Glutamatergic neuron (in vitro differentiated cells): ENCODE results near the gene CAMK1G. TPM values are rescaled to one million over a fixed set of nuclear protein-coding genes. Genes with fewer than 3 reads are reported as not detected.
A peak's percentile ranks its signal among the peaks of the same experiment; 100 is the strongest.

ENCODE experiments used
- DNase-seq: peaks from one replicate; pipeline ENCODE4 v3.0.0; 2022
- H3K27ac Mint-ChIP-seq: one replicate; pipeline ENCODE4 v1.8.0; 2020; ENCODE audit warnings: mild to moderate bottlenecking, mixed read lengths, inconsistent platforms; ENCODE audit not compliant: unreplicated experiment
- H3K27me3 Mint-ChIP-seq: one replicate; pipeline ENCODE4 v1.8.0; 2020; ENCODE audit warnings: mild to moderate bottlenecking, moderate library complexity, mixed read lengths, inconsistent platforms; ENCODE audit not compliant: unreplicated experiment
- H3K36me3 Mint-ChIP-seq: one replicate; pipeline ENCODE4 v1.8.0; 2020; ENCODE audit warnings: mild to moderate bottlenecking, mixed read lengths, inconsistent platforms; ENCODE audit not compliant: unreplicated experiment
- H3K4me1 Mint-ChIP-seq: one replicate; pipeline ENCODE4 v1.8.0; 2020; ENCODE audit warnings: mild to moderate bottlenecking, low read depth, mixed read lengths, inconsistent platforms; ENCODE audit not compliant: unreplicated experiment
- H3K4me3 Mint-ChIP-seq: one replicate; pipeline ENCODE4 v1.8.0; 2020; ENCODE audit warnings: mild to moderate bottlenecking, mixed read lengths, inconsistent platforms; ENCODE audit not compliant: unreplicated experiment
- H3K9me3 Mint-ChIP-seq: one replicate; pipeline ENCODE4 v1.8.0; 2020; ENCODE audit warnings: mild to moderate bottlenecking, moderate library complexity, mixed read lengths, inconsistent platforms; ENCODE audit not compliant: unreplicated experiment
- CTCF ChIP-seq: fragments of 200-600 bp; sonication (generic); IDR thresholded peaks from one replicate; pipeline ENCODE4 v1.5.0; 2021; ENCODE audit not compliant: partially characterized antibody, unreplicated experiment
- total RNA-seq: library from RNA; stranded (reverse); fragmentation: NEBNext Ultra II Directional; extraction: Animal tissue kit (Norgen Biotek cat#: 25700); gene quantifications from one replicate; pipeline ENCODE4 v1.2.1, GENCODE V29; 2021; ENCODE audit not compliant: unreplicated experiment

CAMK1G gene
- total RNA-seq, 1 donor from 2014 or later, result 2.0 TPM

GRCh38 chr1:209549443-209550205 is 33.9 kb upstream of the CAMK1G start:
- Mint-ChIP-seq H3K27me3 (no peaks in the 10 kb centered on the region), H3K36me3 (no peaks in the 10 kb centered on the region), H3K27ac (no peak overlapping the region), H3K9me3 (peaks cover 2% of the 10 kb centered on the region), H3K4me1 (peaks cover 8% of the 10 kb centered on the region), H3K4me3 (peak overlapping the region; percentile 50)
- DNase-seq, result peak; percentile 33
- peak; percentile 79 for TF ChIP-seq CTCF

- H3K27ac Mint-ChIP-seq, result no peak overlapping the region
Measured at GRCh38 chr1:209550519-209550918, 33.0 kb upstream of the CAMK1G start.

GRCh38 chr1:209552406-209553264 is 30.9 kb upstream of the CAMK1G start:
- Mint-ChIP-seq H3K27ac (no peak overlapping the region), H3K9me3 (peaks cover 2% of the 10 kb centered on the region), H3K27me3 (no peaks in the 10 kb centered on the region), H3K36me3 (no peaks in the 10 kb centered on the region), H3K4me3 (no peak overlapping the region), H3K4me1 (peaks cover 8% of the 10 kb centered on the region)
- no peak for DNase-seq
- TF ChIP-seq CTCF, result no peak

More at GRCh38 chr1:209550519-209550918, 33.0 kb upstream of the CAMK1G start:
- DNase-seq, result no peak
- no peaks in the 10 kb centered on the region for H3K27me3 Mint-ChIP-seq
- no peak for TF ChIP-seq CTCF
- peaks cover 8% of the 10 kb centered on the region for H3K4me1 Mint-ChIP-seq
- H3K4me3 Mint-ChIP-seq, result no peak overlapping the region
- H3K36me3 Mint-ChIP-seq, result no peaks in the 10 kb centered on the region
- peaks cover 2% of the 10 kb centered on the region for H3K9me3 Mint-ChIP-seq

GRCh38 chr1:209554761-209555611 is 28.5 kb upstream of the CAMK1G start:
- H3K4me3 Mint-ChIP-seq, result no peak overlapping the region
- H3K4me1 Mint-ChIP-seq, result peaks cover 4% of the 10 kb centered on the region
- DNase-seq, result no peak
- no peak overlapping the region for H3K27ac Mint-ChIP-seq
- H3K9me3 Mint-ChIP-seq, result peaks cover 2% of the 10 kb centered on the region
- TF ChIP-seq CTCF, result no peak
- H3K36me3 Mint-ChIP-seq, result no peaks in the 10 kb centered on the region
- H3K27me3 Mint-ChIP-seq, result no peaks in the 10 kb centered on the region
